Skeletal muscle satellite cell (primary cell): ENCODE measurements around the gene DNAI7.

ENCODE experiments used
- H3K27me3 ChIP-seq: 2 replicates; pipeline ENCODE4 v1.7.0; 2013; ENCODE audit warnings: low read length; ENCODE audit not compliant: control insufficient read depth, insufficient read depth
- H3K36me3 ChIP-seq: 2 replicates; pipeline ENCODE4 v1.7.0; 2013; ENCODE audit warnings: mild to moderate bottlenecking, control low read depth, low read length; ENCODE audit not compliant: insufficient read depth
- H3K4me1 ChIP-seq: 2 replicates; pipeline ENCODE4 v1.7.0; 2013; ENCODE audit warnings: low read length; ENCODE audit not compliant: control insufficient read depth, insufficient read depth
- H3K4me2 ChIP-seq: 2 replicates; pipeline ENCODE4 v1.7.0; 2013; ENCODE audit warnings: mild to moderate bottlenecking, low read length
- H3K4me3 ChIP-seq: 2 replicates; pipeline ENCODE4 v1.7.0; 2013; ENCODE audit warnings: low read length
- H3K9ac ChIP-seq: 2 replicates; pipeline ENCODE4 v1.7.0; 2013; ENCODE audit warnings: mild to moderate bottlenecking, low read depth, low read length, moderate library complexity
- H3K9me3 ChIP-seq: replicated peaks from 2 replicates; pipeline ENCODE4 v1.7.0; 2013; ENCODE audit warnings: mild to moderate bottlenecking, control low read depth, low read length

The DNAI7 gene

DNA sequence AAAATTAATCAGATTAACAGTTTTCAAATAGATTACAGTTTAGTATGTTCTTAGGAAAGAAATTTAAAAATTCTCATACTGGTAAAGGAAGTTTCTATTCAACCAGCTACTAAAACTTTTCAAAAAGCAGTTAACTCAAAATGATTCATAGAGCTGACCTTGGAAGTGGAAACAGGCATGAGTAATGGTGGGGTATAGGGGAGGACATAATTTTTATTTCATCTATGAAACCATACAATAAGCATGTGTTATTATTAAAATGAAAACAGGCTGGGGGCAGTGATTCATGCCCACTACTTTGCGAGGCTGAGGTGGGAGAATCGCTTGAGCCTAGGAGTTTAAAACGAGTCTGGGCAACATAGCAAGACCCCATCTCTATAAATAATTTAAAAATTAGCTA, 73.0 kb downstream of the DNAI7 start:
- Histone ChIP-seq H3K4me3 (no peak overlapping the region), H3K9me3 (no peaks in the 10 kb centered on the region), H3K9ac (no peak overlapping the region), H3K4me2 (peak overlapping the region; percentile 26), H3K36me3 (no peaks in the 10 kb centered on the region), H3K27me3 (no peaks in the 10 kb centered on the region), H3K4me1 (no peaks in the 10 kb centered on the region)

DNA sequence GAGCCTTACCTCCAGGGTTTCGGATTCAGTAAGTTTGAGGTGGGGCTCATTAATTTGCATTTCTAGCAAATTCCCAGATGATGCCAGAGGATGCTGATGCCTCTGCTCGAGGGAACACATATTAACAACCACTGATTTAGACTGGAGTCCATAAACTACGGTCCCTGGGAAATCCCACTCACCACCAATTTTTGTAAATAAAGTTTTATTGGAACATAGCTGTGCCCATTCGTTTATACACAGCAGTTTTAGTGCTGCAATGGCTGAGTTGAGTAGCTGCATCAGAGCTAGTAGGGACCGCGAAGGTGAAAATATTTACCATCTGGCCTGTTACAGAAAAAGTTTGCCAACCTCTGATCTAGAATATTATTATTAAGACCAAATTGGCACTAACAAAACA, 73.8 kb downstream of the DNAI7 start:
- Histone ChIP-seq H3K27me3 (no peaks in the 10 kb centered on the region), H3K36me3 (no peaks in the 10 kb centered on the region), H3K4me2 (no peak overlapping the region), H3K9ac (no peak overlapping the region), H3K4me1 (no peaks in the 10 kb centered on the region), H3K9me3 (no peaks in the 10 kb centered on the region), H3K4me3 (no peak overlapping the region)

DNA sequence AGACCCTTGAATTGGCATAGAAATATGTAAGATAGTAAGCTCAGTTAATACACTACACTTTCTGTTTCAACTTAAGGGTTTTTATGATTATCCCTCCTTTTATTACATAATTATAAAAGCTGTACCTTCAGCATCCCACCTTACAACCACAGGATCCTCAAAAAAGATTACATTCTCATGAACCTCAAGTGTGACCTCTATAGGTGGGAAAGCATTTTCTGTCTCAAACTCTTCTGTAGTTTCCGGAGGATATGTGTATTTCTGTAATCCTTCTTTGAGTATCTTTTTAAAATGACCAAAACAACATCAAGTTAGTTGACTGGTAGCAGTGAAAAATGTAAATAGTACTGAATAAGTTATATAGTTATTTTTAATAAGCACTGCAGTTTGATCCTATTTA, 75.9 kb downstream of the DNAI7 start:
- Histone ChIP-seq H3K9ac (no peak overlapping the region), H3K4me1 (no peaks in the 10 kb centered on the region), H3K27me3 (no peaks in the 10 kb centered on the region), H3K4me2 (no peak overlapping the region), H3K36me3 (no peaks in the 10 kb centered on the region), H3K9me3 (no peaks in the 10 kb centered on the region), H3K4me3 (no peak overlapping the region)

DNA sequence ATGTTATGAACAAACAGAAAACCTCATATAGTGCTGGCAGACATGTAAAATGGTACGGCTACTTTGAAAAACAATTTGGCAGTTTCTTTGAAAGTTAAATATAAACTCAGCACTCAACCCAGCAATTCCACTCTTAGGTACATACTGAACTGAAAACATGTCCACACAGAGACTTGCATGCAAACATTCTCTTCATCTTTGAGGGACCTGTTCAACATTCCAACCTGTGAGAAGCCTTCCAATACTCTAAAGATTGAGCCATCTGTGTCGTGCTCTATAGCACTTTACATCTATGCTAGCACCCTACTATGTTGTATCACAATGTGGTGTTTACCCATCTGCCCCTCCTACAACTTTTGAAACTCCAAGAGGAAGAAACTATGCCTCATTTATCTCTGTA, 79.3 kb downstream of the DNAI7 start:
- no peaks in the 10 kb centered on the region for H3K36me3 ChIP-seq
- no peaks in the 10 kb centered on the region for H3K9me3 ChIP-seq
- H3K27me3 ChIP-seq: no peaks in the 10 kb centered on the region
- no peak overlapping the region for H3K9ac ChIP-seq
- no peaks in the 10 kb centered on the region for H3K4me1 ChIP-seq
- H3K4me3 ChIP-seq: no peak overlapping the region
- no peak overlapping the region for H3K4me2 ChIP-seq

DNA sequence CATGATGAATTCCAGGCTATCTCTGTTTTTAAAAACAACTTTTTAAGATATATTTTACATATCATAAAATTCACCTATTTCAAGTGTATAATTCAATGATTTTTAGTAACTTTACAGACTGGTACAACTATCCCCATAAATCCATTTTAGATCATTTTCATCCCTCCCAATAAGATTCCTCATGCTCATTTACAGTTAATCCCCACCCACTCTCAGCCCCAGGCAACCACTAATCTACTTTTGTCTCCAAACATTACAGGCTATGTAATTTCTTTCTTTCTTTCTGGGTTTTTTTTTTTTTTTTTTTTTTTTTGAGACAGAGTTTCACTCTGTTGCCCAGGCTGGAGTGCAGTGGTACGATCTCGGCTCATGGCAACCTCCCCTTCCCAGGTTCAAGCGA, 81.3 kb downstream of the DNAI7 start:
- Histone ChIP-seq H3K36me3 (no peaks in the 10 kb centered on the region), H3K4me1 (no peaks in the 10 kb centered on the region), H3K4me2 (no peak overlapping the region), H3K27me3 (no peaks in the 10 kb centered on the region), H3K9ac (no peak overlapping the region), H3K4me3 (no peak overlapping the region), H3K9me3 (no peaks in the 10 kb centered on the region)

DNA sequence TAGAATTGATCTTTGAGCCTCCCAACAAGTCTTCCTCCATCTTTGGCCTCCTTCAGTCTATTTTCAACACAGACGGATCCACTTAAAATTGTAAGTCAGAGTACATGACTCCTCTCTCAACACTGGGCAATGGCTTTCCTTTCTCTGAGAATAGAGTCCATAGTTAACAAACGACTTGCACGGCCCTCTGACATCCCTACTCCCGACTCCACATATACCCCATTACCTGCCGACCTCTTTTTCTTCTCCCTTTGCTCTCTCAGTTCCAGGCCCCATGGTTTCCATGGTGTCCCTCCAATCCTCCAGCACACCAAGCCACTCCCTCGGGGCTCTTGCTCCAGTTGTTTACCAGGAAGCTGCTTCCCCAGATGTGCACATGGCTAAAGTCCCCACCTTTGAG, 84.7 kb downstream of the DNAI7 start:
- H3K4me1 ChIP-seq: peaks cover 4% of the 10 kb centered on the region
- no peaks in the 10 kb centered on the region for H3K27me3 ChIP-seq
- H3K36me3 ChIP-seq: no peaks in the 10 kb centered on the region
- no peak overlapping the region for H3K4me3 ChIP-seq
- no peak overlapping the region for H3K4me2 ChIP-seq
- H3K9me3 ChIP-seq: no peaks in the 10 kb centered on the region
- no peak overlapping the region for H3K9ac ChIP-seq

DNA sequence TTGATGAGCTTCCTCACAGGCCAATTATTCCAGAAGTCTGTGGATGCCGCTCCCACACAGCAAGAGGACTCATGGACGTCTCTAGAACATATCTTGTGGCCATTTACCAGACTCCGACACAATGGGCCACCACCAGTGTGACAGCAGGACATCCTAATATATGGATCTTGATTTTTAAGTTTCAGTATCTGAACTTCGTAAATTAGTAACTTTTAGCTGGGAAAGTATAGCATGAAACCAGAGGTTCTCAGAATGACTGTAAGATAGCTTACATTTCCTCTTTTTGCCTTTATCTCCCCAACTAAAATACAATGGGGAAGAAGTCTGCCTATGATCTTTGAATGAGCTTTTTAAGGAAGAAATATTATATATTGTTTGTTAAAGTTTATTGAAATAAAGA, 87.0 kb downstream of the DNAI7 start:
- Histone ChIP-seq H3K4me2 (no peak overlapping the region), H3K9ac (no peak overlapping the region), H3K4me1 (peaks cover 4% of the 10 kb centered on the region), H3K27me3 (no peaks in the 10 kb centered on the region), H3K4me3 (no peak overlapping the region), H3K36me3 (no peaks in the 10 kb centered on the region), H3K9me3 (no peaks in the 10 kb centered on the region)

DNA sequence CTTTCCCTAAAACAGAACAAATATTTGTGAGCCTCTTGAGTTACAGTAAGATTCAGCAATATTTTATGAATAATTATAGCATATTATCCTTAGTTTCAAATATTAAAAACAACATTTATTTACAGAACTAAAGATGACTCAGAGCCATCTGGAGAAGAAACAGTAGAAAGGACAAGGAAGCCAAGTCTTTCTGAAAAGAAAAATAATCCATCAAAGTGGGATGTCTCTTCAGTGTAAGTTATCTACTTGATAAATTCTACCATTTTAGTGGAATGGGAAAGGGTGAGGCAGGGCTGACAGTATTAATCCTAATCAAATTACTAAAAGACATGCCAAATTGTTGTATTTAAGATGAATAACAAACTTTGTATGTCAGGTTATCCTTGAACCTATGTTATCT, 88.1 kb downstream of the DNAI7 start:
- H3K9ac ChIP-seq: no peak overlapping the region
- H3K4me3 ChIP-seq: no peak overlapping the region
- H3K4me2 ChIP-seq: no peak overlapping the region
- no peaks in the 10 kb centered on the region for H3K9me3 ChIP-seq
- no peaks in the 10 kb centered on the region for H3K36me3 ChIP-seq
- peaks cover 4% of the 10 kb centered on the region for H3K4me1 ChIP-seq
- H3K27me3 ChIP-seq: no peaks in the 10 kb centered on the region

DNA sequence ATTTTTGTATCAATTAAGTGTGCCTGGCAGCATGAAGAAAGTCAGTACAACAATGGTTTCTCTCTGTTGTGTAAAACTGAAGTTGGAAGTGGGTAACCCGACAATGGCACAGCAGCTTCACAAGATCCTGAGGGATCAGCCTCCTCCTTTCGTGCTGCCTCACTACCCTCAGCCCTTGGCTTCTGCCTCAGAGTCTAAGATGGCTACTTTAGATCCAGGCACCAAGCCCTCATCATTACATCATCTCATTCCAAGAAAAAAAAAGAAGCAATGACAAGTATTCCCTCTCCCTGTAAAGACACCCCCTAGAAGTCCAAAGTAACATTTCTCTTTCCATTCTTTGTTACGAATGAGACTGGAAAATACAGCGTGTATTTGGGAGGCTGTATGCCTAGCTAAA, 92.6 kb downstream of the DNAI7 start:
- Histone ChIP-seq H3K4me1 (peaks cover 4% of the 10 kb centered on the region), H3K36me3 (no peaks in the 10 kb centered on the region), H3K4me3 (no peak overlapping the region), H3K27me3 (no peaks in the 10 kb centered on the region), H3K9me3 (no peaks in the 10 kb centered on the region), H3K4me2 (no peak overlapping the region), H3K9ac (no peak overlapping the region)

DNA sequence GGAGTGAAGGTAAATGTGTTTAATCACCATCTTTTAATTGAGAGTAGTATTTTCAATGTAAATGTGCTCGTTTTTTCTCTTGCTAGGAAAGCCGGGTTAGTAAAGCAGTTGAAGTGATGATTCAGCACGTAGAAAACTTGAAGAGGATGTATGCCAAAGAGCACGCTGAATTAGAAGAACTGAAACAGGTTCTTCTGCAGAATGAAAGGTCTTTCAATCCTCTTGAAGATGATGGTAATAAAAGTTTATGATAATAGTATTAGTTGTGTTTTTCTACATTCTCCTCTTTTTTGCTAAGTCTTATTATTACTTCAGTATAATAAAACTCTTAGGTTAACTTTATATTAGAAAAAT, 93.9 kb downstream of the DNAI7 start:
- Histone ChIP-seq H3K4me1 (no peaks in the 10 kb centered on the region), H3K27me3 (no peaks in the 10 kb centered on the region), H3K36me3 (no peaks in the 10 kb centered on the region), H3K4me3 (no peak overlapping the region), H3K9me3 (no peaks in the 10 kb centered on the region), H3K9ac (no peak overlapping the region), H3K4me2 (no peak overlapping the region)

DNA sequence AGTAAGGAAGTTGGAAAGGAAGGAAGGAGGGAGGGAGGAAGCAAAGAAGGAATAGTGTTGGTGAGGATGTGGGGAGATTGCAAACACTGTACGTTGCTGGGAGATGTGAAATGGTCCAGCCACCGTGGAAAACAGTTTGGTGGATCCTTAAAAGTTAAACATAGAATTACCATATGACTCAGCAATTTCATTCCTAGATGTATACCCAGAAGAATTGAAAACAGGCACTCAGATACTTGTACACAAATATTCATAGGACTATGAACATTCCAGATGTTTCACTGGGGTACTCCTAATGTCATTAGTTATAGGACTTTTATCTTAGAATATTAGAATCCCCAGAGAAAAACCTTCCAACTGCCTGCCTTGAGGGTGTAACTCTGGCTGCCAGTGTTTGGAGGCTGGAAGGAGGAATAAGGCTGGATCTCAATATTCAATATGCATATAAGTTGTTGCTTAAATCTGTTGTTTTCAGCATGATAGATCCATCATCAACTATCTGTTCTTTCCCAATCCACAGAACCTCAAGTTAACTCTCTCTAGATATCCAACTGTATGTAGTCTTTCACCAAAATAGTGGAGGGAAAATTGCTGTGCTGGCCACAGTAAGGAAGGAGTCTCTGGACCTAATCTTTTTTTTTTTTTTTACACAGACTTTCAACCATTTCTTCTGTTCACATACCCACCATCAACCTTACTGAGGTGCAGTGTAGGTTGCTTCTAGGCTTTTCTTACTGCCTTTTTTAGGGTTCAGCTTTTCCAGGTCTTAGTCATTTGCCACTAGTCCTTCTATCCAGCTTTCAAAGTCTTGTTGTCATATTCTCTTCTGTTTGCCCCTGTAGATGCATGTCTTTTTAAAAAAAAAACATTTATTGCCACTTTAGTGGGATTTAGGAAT, 94.5 kb downstream of the DNAI7 start:
- Histone ChIP-seq H3K36me3 (no peaks in the 10 kb centered on the region), H3K4me2 (no peak overlapping the region), H3K4me1 (no peaks in the 10 kb centered on the region), H3K27me3 (no peaks in the 10 kb centered on the region), H3K9ac (no peak overlapping the region), H3K9me3 (no peaks in the 10 kb centered on the region), H3K4me3 (no peak overlapping the region)

DNA sequence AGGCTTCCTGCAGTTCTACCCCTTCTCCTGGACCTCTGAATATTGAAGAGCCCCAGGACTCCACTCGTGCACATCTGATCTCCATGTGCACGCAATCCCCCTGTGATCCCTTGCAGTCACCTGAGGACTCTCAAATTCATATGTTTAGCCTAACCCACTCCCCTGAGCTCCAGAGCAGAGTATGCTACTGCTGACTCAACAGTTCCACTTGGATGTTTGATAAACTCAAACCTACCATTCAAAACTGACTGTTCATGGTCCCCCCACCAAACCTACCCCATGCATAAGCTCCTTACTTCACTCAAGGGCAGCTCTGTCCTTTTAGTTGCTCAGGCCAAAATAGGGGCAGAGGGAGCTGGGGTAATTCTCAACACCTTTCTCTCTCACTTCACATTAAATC, 96.0 kb downstream of the DNAI7 start:
- H3K4me3 ChIP-seq: no peak overlapping the region
- no peaks in the 10 kb centered on the region for H3K36me3 ChIP-seq

More for the DNA sequence above, 96.0 kb downstream of the DNAI7 start:
- no peaks in the 10 kb centered on the region for H3K9me3 ChIP-seq
- H3K27me3 ChIP-seq: no peaks in the 10 kb centered on the region
- no peak overlapping the region for H3K4me2 ChIP-seq
- H3K9ac ChIP-seq: no peak overlapping the region
- H3K4me1 ChIP-seq: no peaks in the 10 kb centered on the region
